NCI-H226 (cell line): Measurements from ENCODE around the gene ROR2.

ENCODE experiments used
- DNase-seq: peaks from one replicate; pipeline ENCODE4 v3.0.0-alpha.2; 2015

The ROR2 gene

GRCh38 chr9:91732187-91733005, 217.6 kb downstream of the ROR2 start:
- no peak for DNase-seq

GRCh38 chr9:91730806-91731205, 219.2 kb downstream of the ROR2 start:
- DNase-seq: no peak

GRCh38 chr9:91729558-91729842, 220.5 kb downstream of the ROR2 start:
- DNase-seq: no peak

- no peak for DNase-seq
These were observed 222.1 kb downstream of the ROR2 start for GRCh38 chr9:91727972-91728371.

GRCh38 chr9:91727316-91727861, 222.6 kb downstream of the ROR2 start:
- peak; percentile 5 for DNase-seq

GRCh38 chr9:91726406-91727100, 223.5 kb downstream of the ROR2 start:
- no peak for DNase-seq

GRCh38 chr9:91725651-91726050, 224.4 kb downstream of the ROR2 start:
- no peak for DNase-seq

GRCh38 chr9:91724609-91725505, 225.2 kb downstream of the ROR2 start:
- DNase-seq: no peak

GRCh38 chr9:91724068-91724440, 226.0 kb downstream of the ROR2 start:
- no peak for DNase-seq

GRCh38 chr9:91723420-91724067, 226.5 kb downstream of the ROR2 start:
- no peak for DNase-seq

GRCh38 chr9:91720751-91721705, 229.0 kb downstream of the ROR2 start:
- peak; percentile 1 for DNase-seq

GRCh38 chr9:91720313-91720712, 229.7 kb downstream of the ROR2 start:
- no peak for DNase-seq

GRCh38 chr9:91718071-91718470, 232.0 kb downstream of the ROR2 start:
- no peak for DNase-seq

- DNase-seq: no peak
These were observed 233.2 kb downstream of the ROR2 start for GRCh38 chr9:91716815-91717214.

GRCh38 chr9:91716239-91716638, 233.8 kb downstream of the ROR2 start:
- DNase-seq: no peak

GRCh38 chr9:91714874-91715615, 235.0 kb downstream of the ROR2 start:
- no peak for DNase-seq

- DNase-seq: peak; percentile 34
These were observed 235.8 kb downstream of the ROR2 start for GRCh38 chr9:91714020-91714806.

GRCh38 chr9:91712811-91713210, 237.2 kb downstream of the ROR2 start:
- DNase-seq: no peak

- DNase-seq: no peak
These were observed 238.1 kb downstream of the ROR2 start for GRCh38 chr9:91711755-91712601.
